T-cell (primary cell): ENCODE measurements around the gene ABHD3. TPM values are rescaled to one million over a fixed set of nuclear protein-coding genes. Genes with fewer than 3 reads are reported as not detected.
"Not testable (repeated sequence)": the region's sequence is repeated elsewhere in the genome, so short reads cannot be mapped to it uniquely, and the experiment has no call there.

Source experiments
- ATAC-seq, 4 experiments: fragments of 200-7000 bp in 3 of 4; fragments of 150-1000 bp in 1 of 4; cut with Tn5 transposase; replicated peaks in 1 of 4; 1 replicate in 3 of 4; 2 replicates in 1 of 4; pipeline ENCODE4 v1.10.0; 2021; ENCODE audit warnings: moderate library complexity in 3 of 4, mild to moderate bottlenecking in 2 of 4, moderate number of reproducible peaks in 1 of 4
- CTCF ChIA-PET, 2 donors: fragments of 300-600 bp; sonication (Branson Sonifier 250); formaldehyde crosslinking; loops; one replicate each; lab custom pipeline; 2022; ENCODE audit warnings: antibody characterized with exemption in 2 of 2; lab: Charles Lee
- POLR2A ChIA-PET, 2 donors: fragments of 300-600 bp; sonication (Branson Sonifier 250); formaldehyde crosslinking; loops; one replicate each; lab custom pipeline; 2022; ENCODE audit warnings: antibody characterized with exemption in 2 of 2; lab: Charles Lee
- DNase-seq, 35 experiments: peaks; one replicate each; pipeline versions ENCODE4 v3.0.0 to v3.0.0-alpha.2; 2013 to 2023
- H3K27ac ChIP-seq: one replicate; pipeline ENCODE4 v1.5.1; 2013; ENCODE audit warnings: low read length
- H3K27me3 ChIP-seq, 2 experiments: replicated peaks in 1 of 2; 1 replicate in 1 of 2; 2 replicates in 1 of 2; pipeline versions ENCODE4 v1.6.1 to v1.7.0; 2013; ENCODE audit warnings: low read length in 1 of 2, mixed read lengths in 1 of 2; ENCODE audit not compliant: control insufficient read depth in 2 of 2, insufficient read depth in 2 of 2; ENCODE audit errors: extremely low read depth in 1 of 2
- H3K36me3 ChIP-seq, 2 donors: 1 replicate in 1 of 2; 2 replicates in 1 of 2; pipeline versions ENCODE4 v1.6.1 to v1.7.0; 2013; ENCODE audit warnings: low read length in 1 of 2; ENCODE audit not compliant: control insufficient read depth in 2 of 2, insufficient read depth in 1 of 2; ENCODE audit errors: extremely low read depth in 1 of 2
- H3K4me1 ChIP-seq, 2 experiments: 1 replicate in 1 of 2; 2 replicates in 1 of 2; pipeline versions ENCODE4 v1.6.1 to v1.7.0; 2013; ENCODE audit warnings: low read length in 2 of 2, mixed read lengths in 1 of 2; ENCODE audit not compliant: insufficient read depth in 2 of 2, control insufficient read depth in 1 of 2; ENCODE audit errors: extremely low read depth in 1 of 2
- H3K4me3 ChIP-seq, 2 donors: 1 replicate in 1 of 2; 2 replicates in 1 of 2; pipeline versions ENCODE4 v1.5.1 to v1.7.0; 2013; ENCODE audit warnings: mild to moderate bottlenecking in 2 of 2, low read length in 1 of 2, moderate library complexity in 1 of 2; ENCODE audit not compliant: control insufficient read depth in 1 of 2; ENCODE audit errors: extremely low read depth in 1 of 2
- H3K9me3 ChIP-seq: 2 replicates; pipeline ENCODE4 v1.7.0; 2013
- H3K27ac Mint-ChIP-seq, 2 donors: one replicate each; pipeline ENCODE4 v1.8.0; 2020 to 2021; ENCODE audit warnings: mild to moderate bottlenecking in 2 of 2, mixed read lengths in 2 of 2
- H3K27me3 Mint-ChIP-seq, 2 donors: one replicate each; pipeline ENCODE4 v1.8.0; 2021 to 2022; ENCODE audit warnings: mixed read lengths in 2 of 2
- H3K36me3 Mint-ChIP-seq: one replicate; pipeline ENCODE4 v1.8.0; 2021; ENCODE audit warnings: mixed read lengths
- H3K4me1 Mint-ChIP-seq, 3 donors: one replicate each; pipeline ENCODE4 v1.8.0; 2020 to 2022; ENCODE audit warnings: mixed read lengths in 3 of 3, mild to moderate bottlenecking in 1 of 3
- H3K4me3 Mint-ChIP-seq, 3 donors: one replicate each; pipeline ENCODE4 v1.8.0; 2020 to 2022; ENCODE audit warnings: mild to moderate bottlenecking in 3 of 3, mixed read lengths in 3 of 3, moderate library complexity in 3 of 3
- H3K9me3 Mint-ChIP-seq, 3 donors: one replicate each; pipeline ENCODE4 v1.8.0; 2020 to 2022; ENCODE audit warnings: mixed read lengths in 3 of 3
- WGBS: methylation state at CpG from one replicate; pipeline ENCODE4 v1.1.5; 2013; ENCODE audit warnings: missing lambda C conversion rate; ENCODE audit not compliant: insufficient coverage; 5-methylcytosine and 5-hydroxymethylcytosine counted together
- total RNA-seq, 35 experiments: library from RNA in 6 of 35; stranded (reverse) in 6 of 35; fragments of 120-200 nt in 1 of 35; gene quantifications; one replicate each; pipeline versions ENCODE4 v1.2.1 to v1.2.4 and lab custom pipeline; 2013 to 2026

The ABHD3 gene
- total RNA-seq, 5 donors from 2014 or later (not counting 1 experiment from before 2014, with no cell fraction given) = 33.1 to 42.4 (median 42.1) TPM

- Histone ChIP-seq H3K4me3 (no peak overlapping the region), H3K36me3 (peaks cover 0 to 54% of the 10 kb centered on the region in 2 donors), H3K27me3 (no peaks in the 10 kb centered on the region), H3K9me3 (no peaks in the 10 kb centered on the region), H3K4me1 (peaks cover 3 to 6% of the 10 kb centered on the region in 2 experiments), H3K27ac (peak overlapping the region; percentile 39)
- Mint-ChIP-seq H3K4me1 (peaks cover 18 to 22% (median 19%) of the 10 kb centered on the region in 3 donors), H3K36me3 (peaks cover 31% of the 10 kb centered on the region), H3K4me3 (peak overlapping the region in 1 of 3 donors; percentile 3), H3K27ac (peak overlapping the region; percentile 68 to 79), H3K27me3 (no peaks in the 10 kb centered on the region), H3K9me3 (no peaks in the 10 kb centered on the region)
- ATAC-seq (no peak), DNase-seq (no peak)
- CTCF ChIA-PET = interaction anchor here (0.6 to 0.9 kb wide), 2 partner anchors 29 to 110 kb away, joined by 5 to 6 read pairs; partner anchors contain the start of gene ESCO1 (in 1 of the 2)
- POLR2A ChIA-PET = interaction anchor here in 1 of 2 donors (0.6 kb wide), 1 partner anchor 71 kb away, joined by 8 read pairs; no protein-coding TSS in a partner anchor
- 63% methylated on average over 3 of the region's 9 CpGs for WGBS
These were observed 75.3 kb downstream of the ABHD3 start for GRCh38 chr18:21629089-21629832.

- H3K27me3 ChIP-seq, DNase-seq, H3K9me3 ChIP-seq, H3K4me3 ChIP-seq, H3K27ac Mint-ChIP-seq, H3K27ac ChIP-seq, ATAC-seq, CTCF ChIA-PET, H3K4me1 ChIP-seq, H3K9me3 Mint-ChIP-seq, H3K27me3 Mint-ChIP-seq, H3K4me3 Mint-ChIP-seq: not testable (repeated sequence)
- POLR2A ChIA-PET = interaction anchor here in 1 of 2 donors (0.6 kb wide), 1 partner anchor 37 kb away, joined by 3 read pairs; no protein-coding TSS in a partner anchor
- Mint-ChIP-seq H3K4me1 (peaks cover 25 to 36% (median 31%) of the 10 kb centered on the region in 3 donors), H3K36me3 (peaks cover 28% of the 10 kb centered on the region)
- 87% methylated on average over 6 of the region's 9 CpGs for WGBS
- H3K36me3 ChIP-seq = peaks cover 3 to 41% of the 10 kb centered on the region in 2 donors
These were observed 82.9 kb downstream of the ABHD3 start for GRCh38 chr18:21621640-21622039.

GRCh38 chr18:21612125-21613039 lies 92.2 kb downstream of the ABHD3 start, which contains the start of gene SNRPD1:
TSS of gene SNRPD1 (plus strand) at chr18:21612314. CDS start at chr18:21612430, 116 bp downstream.
- Histone ChIP-seq H3K9me3 (no peaks in the 10 kb centered on the region), H3K36me3 (peaks cover 0 to 8% of the 10 kb centered on the region in 2 donors), H3K4me3 (peak within 1 kb of the TSS; percentile 75 to 93), H3K4me1 (peaks cover 11 to 26% of the 10 kb centered on the region in 2 experiments), H3K27ac (peak within 1 kb of the TSS; percentile 81), H3K27me3 (no peaks in the 10 kb centered on the region)
- Mint-ChIP-seq H3K27me3 (no peaks in the 10 kb centered on the region), H3K9me3 (no peaks in the 10 kb centered on the region), H3K4me1 (peaks cover 47 to 55% (median 49%) of the 10 kb centered on the region in 3 donors), H3K27ac (peak within 1 kb of the TSS; percentile 97 to 99), H3K36me3 (peaks cover 14% of the 10 kb centered on the region), H3K4me3 (peak within 1 kb of the TSS; percentile 98 to 99 (median 98))
- ChIA-PET POLR2A (interaction anchor here (0.6 to 1.7 kb wide), 4 partner anchors 12 to 70 kb away, joined by 4 to 18 read pairs (median 11); partner anchors contain the start of gene ESCO1 (in 2 of the 2)), CTCF (interaction anchor here (0.6 to 5.5 kb wide), 11 partner anchors 12 to 1928 kb away, joined by 3 to 83 read pairs (median 3); partner anchors contain the start of genes ESCO1 (in 2 of the 2), ABHD3 (in 1 of the 2) and MIB1 (in 1 of the 2))
- WGBS = under 1% methylated on average over 47 of the region's 59 CpGs
- ATAC-seq (peak; percentile 98 to 100 (median 99)), DNase-seq (peak; percentile 66 to 93 (median 82))

GRCh38 chr18:21611401-21612124 lies 93.0 kb downstream of the ABHD3 start:
- not testable (repeated sequence) for H3K36me3 ChIP-seq, H3K27me3 ChIP-seq, H3K27me3 Mint-ChIP-seq, H3K9me3 Mint-ChIP-seq, H3K9me3 ChIP-seq, DNase-seq
- Mint-ChIP-seq H3K4me3 (peak overlapping the region; percentile 98 to 99 (median 98)), H3K4me1 (peaks cover 39 to 46% (median 41%) of the 10 kb centered on the region in 3 donors), H3K36me3 (peaks cover 11% of the 10 kb centered on the region), H3K27ac (peak overlapping the region; percentile 97 to 99)
- peak in 1 of 4 experiments; percentile 9 for ATAC-seq
- peak overlapping the region; percentile 81 for H3K27ac ChIP-seq
- ChIA-PET POLR2A (interaction anchor here (0.6 to 1.4 kb wide), 3 partner anchors 11 to 1838 kb away, joined by 4 to 18 read pairs (median 13); partner anchors contain the start of gene ESCO1 (in 1 of the 2)), CTCF (interaction anchor here (0.6 to 5.5 kb wide), 10 partner anchors 11 to 129 kb away, joined by 3 to 83 read pairs (median 3); partner anchors contain the start of genes ESCO1 (in 2 of the 2), MIB1 (in 2 of the 2) and ABHD3 (in 1 of the 2))
- peak overlapping the region; percentile 75 to 93 for H3K4me3 ChIP-seq
- peaks cover 11 to 21% of the 10 kb centered on the region in 2 experiments for H3K4me1 ChIP-seq
- 56% methylated on average over 21 of the region's 30 CpGs for WGBS

- H3K4me1 ChIP-seq = peaks cover 2 to 9% of the 10 kb centered on the region in 2 experiments
- no peaks in the 10 kb centered on the region for H3K9me3 ChIP-seq
- H3K27me3 ChIP-seq = no peaks in the 10 kb centered on the region
- Mint-ChIP-seq H3K27me3 (no peaks in the 10 kb centered on the region), H3K27ac (peak overlapping the region in 1 of 2 donors; percentile 66), H3K4me3 (no peak overlapping the region), H3K36me3 (no peaks in the 10 kb centered on the region), H3K9me3 (no peaks in the 10 kb centered on the region), H3K4me1 (peaks cover 11 to 19% (median 13%) of the 10 kb centered on the region in 3 donors)
- DNase-seq (no peak), ATAC-seq (no peak)
- no peak overlapping the region for H3K4me3 ChIP-seq
- POLR2A ChIA-PET = no interaction called here
- CTCF ChIA-PET = interaction anchor here in 1 of 2 donors (0.6 kb wide), 2 partner anchors 35 to 1483 kb away, joined by 4 to 7 read pairs; no protein-coding TSS in a partner anchor
- no peaks in the 10 kb centered on the region for H3K36me3 ChIP-seq
- peak overlapping the region; percentile 34 for H3K27ac ChIP-seq
These were observed 99.4 kb downstream of the ABHD3 start for GRCh38 chr18:21605213-21605612.
